HG03460 (cell line): ENCODE data around the gene PIK3R2.

Source experiments
- ATAC-seq: cut with Tn5 transposase; IDR thresholded peaks from one replicate; pipeline ENCODE4 v1.9.1; 2021; ENCODE audit not compliant: unreplicated experiment

The PIK3R2 gene

GRCh38 chr19:18122860-18123795 lies 29.8 kb upstream of the PIK3R2 start:
- ATAC-seq, result no peak

GRCh38 chr19:18123819-18124218 lies 29.1 kb upstream of the PIK3R2 start:
- no peak for ATAC-seq

- ATAC-seq, result no peak
These were observed 26.9 kb upstream of the PIK3R2 start for GRCh38 chr19:18126097-18126496.

GRCh38 chr19:18128044-18128443 lies 24.9 kb upstream of the PIK3R2 start:
- no peak for ATAC-seq

- no peak for ATAC-seq
These were observed 24.2 kb upstream of the PIK3R2 start for GRCh38 chr19:18128805-18129204.

GRCh38 chr19:18130523-18131242 lies 22.3 kb upstream of the PIK3R2 start:
- ATAC-seq, result no peak

- ATAC-seq, result no peak
These were observed 20.9 kb upstream of the PIK3R2 start for GRCh38 chr19:18131841-18132596.

GRCh38 chr19:18135712-18136584 lies 17.0 kb upstream of the PIK3R2 start:
- ATAC-seq, result no peak

GRCh38 chr19:18137242-18137641 lies 15.7 kb upstream of the PIK3R2 start:
- no peak for ATAC-seq

GRCh38 chr19:18137657-18138339 lies 15.2 kb upstream of the PIK3R2 start:
- no peak for ATAC-seq

- no peak for ATAC-seq
These were observed 12.5 kb upstream of the PIK3R2 start for GRCh38 chr19:18140473-18140872.

GRCh38 chr19:18141031-18141430 lies 11.9 kb upstream of the PIK3R2 start:
- ATAC-seq, result no peak

GRCh38 chr19:18143902-18144301 lies 9.1 kb upstream of the PIK3R2 start:
- ATAC-seq, result no peak

GRCh38 chr19:18144361-18144760 lies 8.6 kb upstream of the PIK3R2 start:
- ATAC-seq, result no peak

- no peak for ATAC-seq
These were observed 8.1 kb upstream of the PIK3R2 start for GRCh38 chr19:18144906-18145305.

GRCh38 chr19:18145391-18145999 lies 7.5 kb upstream of the PIK3R2 start:
- ATAC-seq, result no peak

- no peak for ATAC-seq
These were observed 5.6 kb upstream of the PIK3R2 start for GRCh38 chr19:18147396-18147795.

- ATAC-seq, result no peak
These were observed 3.4 kb upstream of the PIK3R2 start for GRCh38 chr19:18149596-18149975.

- no peak for ATAC-seq
These were observed 2.0 kb upstream of the PIK3R2 start for GRCh38 chr19:18150776-18151624.
